ENCODE measurements around the gene ARHGAP19.

The ARHGAP19 gene

GRCh38 chr10:97336942-97337831 lies 44.8 kb upstream of the ARHGAP19 start:
- H3K27me3 ChIP-seq (ENCODE audit: insufficient read depth, poor library complexity, severe bottlenecking): no peaks in the 10 kb centered on the region
- peak overlapping the region; percentile 98 for H3K27ac ChIP-seq (replicated peaks)
- TF ChIP-seq CTCF (IDR thresholded peaks at IDR 0.05; ENCODE audit: insufficient read depth, low read length): no peak
- no peak for TF ChIP-seq POLR2AphosphoS5 (IDR thresholded peaks at IDR 0.05; ENCODE audit: low read depth)
- H3K4me3 ChIP-seq (replicated peaks; ENCODE audit: insufficient read depth, low read length): no peak overlapping the region
- DNase-seq (ENCODE audit: low read depth in 1 of 2, low spot score in 1 of 2): no peak

- no peak for TF ChIP-seq SPI1 (IDR thresholded peaks at IDR 0.05; ENCODE audit: borderline replicate concordance, low read depth)
- no peak for TF ChIP-seq POLR2AphosphoS5 (IDR thresholded peaks at IDR 0.05; ENCODE audit: low read depth)
- no peak for TF ChIP-seq CTCF (IDR thresholded peaks at IDR 0.05; ENCODE audit: insufficient read depth, low read length)
- TF ChIP-seq GABPA (IDR thresholded peaks at IDR 0.05; ENCODE audit: low read depth): no peak
- no peak for TF ChIP-seq REST (IDR thresholded peaks at IDR 0.05; ENCODE audit: insufficient replicate concordance, low read depth)
- H3K27me3 ChIP-seq (ENCODE audit: insufficient read depth, poor library complexity, severe bottlenecking): no peaks in the 10 kb centered on the region
- no peak overlapping the region for H3K4me3 ChIP-seq (replicated peaks; ENCODE audit: insufficient read depth, low read length)
- DNase-seq (ENCODE audit: low read depth in 1 of 2, low spot score in 1 of 2): no peak
- H3K27ac ChIP-seq (replicated peaks): peak overlapping the region; percentile 98
Observed at GRCh38 chr10:97336446-97336845, 44.0 kb upstream of the ARHGAP19 start.

- H3K4me3 ChIP-seq (replicated peaks; ENCODE audit: insufficient read depth, low read length): no peak overlapping the region
- peak overlapping the region; percentile 98 for H3K27ac ChIP-seq (replicated peaks)
- TF ChIP-seq POLR2AphosphoS5 (IDR thresholded peaks at IDR 0.05; ENCODE audit: low read depth) (no peak), REST (IDR thresholded peaks at IDR 0.05; ENCODE audit: insufficient replicate concordance, low read depth) (no peak)
- DNase-seq (ENCODE audit: low read depth in 1 of 2, low spot score in 1 of 2): peak in 1 of 2 experiments; percentile 67
- H3K27me3 ChIP-seq (ENCODE audit: insufficient read depth, poor library complexity, severe bottlenecking): no peaks in the 10 kb centered on the region
Observed at GRCh38 chr10:97336006-97336405, 43.6 kb upstream of the ARHGAP19 start.

GRCh38 chr10:97335188-97335619 lies 42.8 kb upstream of the ARHGAP19 start:
- Histone ChIP-seq H3K27ac (replicated peaks) (peak overlapping the region; percentile 98), H3K27me3 (ENCODE audit: insufficient read depth, poor library complexity, severe bottlenecking) (no peaks in the 10 kb centered on the region), H3K4me3 (replicated peaks; ENCODE audit: insufficient read depth, low read length) (peak overlapping the region; percentile 80)
- TF ChIP-seq SPI1 (IDR thresholded peaks at IDR 0.05; ENCODE audit: borderline replicate concordance, low read depth): no peak
- TF ChIP-seq GABPA (IDR thresholded peaks at IDR 0.05; ENCODE audit: low read depth): no peak
- no peak for TF ChIP-seq CTCF (IDR thresholded peaks at IDR 0.05; ENCODE audit: insufficient read depth, low read length)
- DNase-seq (ENCODE audit: low read depth in 1 of 2, low spot score in 1 of 2): no peak
